ENCODE results near the gene VPS9D1.

The VPS9D1 gene

DNA sequence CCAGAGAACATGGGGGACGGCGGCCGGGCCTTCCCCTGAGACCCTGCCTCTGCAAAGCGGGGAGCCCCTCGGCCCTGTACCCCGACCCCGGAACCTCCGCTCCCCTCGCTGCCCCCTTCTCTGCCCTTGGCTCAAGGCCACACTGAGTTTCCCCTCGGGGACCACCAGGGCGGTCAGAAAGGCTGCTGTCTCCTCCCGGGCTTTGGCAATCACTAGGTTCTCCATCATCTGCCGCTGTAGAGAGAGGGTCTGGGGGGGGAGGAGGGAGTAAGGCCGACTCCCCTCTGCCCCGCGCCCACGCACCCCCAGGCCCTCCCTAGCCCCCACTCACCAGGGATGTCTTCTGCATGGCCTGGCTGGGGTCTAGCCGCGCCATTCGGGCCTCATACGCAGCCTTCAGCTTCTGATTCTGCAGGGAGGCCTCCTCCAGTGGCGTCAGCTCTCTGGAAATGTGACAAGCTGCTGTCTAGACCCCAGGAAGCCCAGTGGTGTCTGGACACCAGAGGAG, 8.4 kb downstream of the VPS9D1 start:
- TF ChIP-seq, protein P1, sequence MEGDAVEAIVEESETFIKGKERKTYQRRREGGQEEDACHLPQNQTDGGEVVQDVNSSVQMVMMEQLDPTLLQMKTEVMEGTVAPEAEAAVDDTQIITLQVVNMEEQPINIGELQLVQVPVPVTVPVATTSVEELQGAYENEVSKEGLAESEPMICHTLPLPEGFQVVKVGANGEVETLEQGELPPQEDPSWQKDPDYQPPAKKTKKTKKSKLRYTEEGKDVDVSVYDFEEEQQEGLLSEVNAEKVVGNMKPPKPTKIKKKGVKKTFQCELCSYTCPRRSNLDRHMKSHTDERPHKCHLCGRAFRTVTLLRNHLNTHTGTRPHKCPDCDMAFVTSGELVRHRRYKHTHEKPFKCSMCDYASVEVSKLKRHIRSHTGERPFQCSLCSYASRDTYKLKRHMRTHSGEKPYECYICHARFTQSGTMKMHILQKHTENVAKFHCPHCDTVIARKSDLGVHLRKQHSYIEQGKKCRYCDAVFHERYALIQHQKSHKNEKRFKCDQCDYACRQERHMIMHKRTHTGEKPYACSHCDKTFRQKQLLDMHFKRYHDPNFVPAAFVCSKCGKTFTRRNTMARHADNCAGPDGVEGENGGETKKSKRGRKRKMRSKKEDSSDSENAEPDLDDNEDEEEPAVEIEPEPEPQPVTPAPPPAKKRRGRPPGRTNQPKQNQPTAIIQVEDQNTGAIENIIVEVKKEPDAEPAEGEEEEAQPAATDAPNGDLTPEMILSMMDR (IDR thresholded peaks at IDR 0.05; ENCODE audit: low read length) = no peak
- TF ChIP-seq EZH2 (IDR thresholded peaks at IDR 0.05; ENCODE audit: borderline replicate concordance, low read length) = no peak
- H3K9ac ChIP-seq (ENCODE audit: low read length) = peak overlapping the region; percentile 98
- H2AFZ ChIP-seq (ENCODE audit: low read length) = no peak overlapping the region
- H3K4me3 ChIP-seq (ENCODE audit: low read depth, low read length, poor library complexity, severe bottlenecking) = peak overlapping the region; percentile 99
- H3K9me2 ChIP-seq (ENCODE audit: low read depth, low read length) = no peaks in the 10 kb centered on the region
- no peaks in the 10 kb centered on the region for H4K20me1 ChIP-seq (ENCODE audit: insufficient read depth, low read length)
- H3F3A ChIP-seq (ENCODE audit: insufficient read depth, low read length) = no peaks in the 10 kb centered on the region
- H3K9me3 ChIP-seq (ENCODE audit: low read length) = no peaks in the 10 kb centered on the region
- peak overlapping the region; percentile 87 for H3K4me2 ChIP-seq (ENCODE audit: low read length)
- peaks cover 30% of the 10 kb centered on the region for H3K36me3 ChIP-seq (ENCODE audit: insufficient read depth, low read length)
- no peak overlapping the region for H3K27ac ChIP-seq (ENCODE audit: low read depth, low read length, poor library complexity, severe bottlenecking)
- H3K27me3 ChIP-seq (ENCODE audit: insufficient read depth, low read length) = 0 out of 2 replicates have a peak, but pooled peaks cover 5% of the 10 kb centered on the region
- H3K79me2 ChIP-seq (ENCODE audit: insufficient read depth, low read length) = no peaks in the 10 kb centered on the region
- H3K4me1 ChIP-seq (ENCODE audit: insufficient read depth, low read length, severe bottlenecking) = peaks cover 8% of the 10 kb centered on the region

DNA sequence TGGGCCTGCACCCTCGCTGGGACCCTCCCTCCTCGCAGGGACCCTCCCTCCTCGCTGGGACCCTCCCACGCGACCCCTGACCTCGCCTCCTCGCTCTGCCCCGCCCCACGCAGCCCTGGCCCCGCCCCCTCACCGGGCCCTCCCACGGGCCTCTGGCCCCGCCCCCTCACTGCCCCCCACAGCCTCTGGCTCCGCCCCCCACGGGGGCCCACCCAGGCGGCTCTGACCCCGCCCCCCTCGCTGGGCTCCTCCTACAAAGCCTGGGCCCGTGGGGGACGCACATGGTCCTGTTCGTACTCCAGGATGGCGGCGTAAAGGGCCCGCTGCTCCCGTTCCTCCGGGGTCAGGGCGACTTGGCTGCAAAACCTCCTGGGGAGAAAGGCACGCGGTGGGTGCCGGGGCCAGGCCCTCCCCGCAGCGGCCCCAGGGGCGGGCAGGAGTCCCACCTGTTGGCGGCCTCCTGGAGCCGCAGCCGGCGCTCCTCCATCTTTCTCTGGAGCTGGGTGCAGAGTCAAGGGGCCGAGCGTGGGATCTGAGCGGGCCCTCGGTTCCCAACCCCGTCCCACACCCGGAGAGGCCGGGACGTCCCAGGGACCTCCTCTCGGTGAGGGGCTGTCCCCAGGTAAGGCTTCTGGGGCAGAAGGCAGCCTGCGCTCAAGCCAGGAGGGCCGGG, 9.0 kb downstream of the VPS9D1 start:
- H3K4me2 ChIP-seq (ENCODE audit: low read length) = peak overlapping the region; percentile 87
- H3K27me3 ChIP-seq (ENCODE audit: insufficient read depth, low read length) = 0 out of 2 replicates have a peak, but pooled peaks cover 5% of the 10 kb centered on the region
- no peak overlapping the region for H3K27ac ChIP-seq (ENCODE audit: low read depth, low read length, poor library complexity, severe bottlenecking)
- H2AFZ ChIP-seq (ENCODE audit: low read length) = no peak overlapping the region
- no peaks in the 10 kb centered on the region for H4K20me1 ChIP-seq (ENCODE audit: insufficient read depth, low read length)
- H3K9me2 ChIP-seq (ENCODE audit: low read depth, low read length) = no peaks in the 10 kb centered on the region
- H3K9me3 ChIP-seq (ENCODE audit: low read length) = no peaks in the 10 kb centered on the region
- no peaks in the 10 kb centered on the region for H3F3A ChIP-seq (ENCODE audit: insufficient read depth, low read length)
- no peak for TF ChIP-seq EZH2 (IDR thresholded peaks at IDR 0.05; ENCODE audit: borderline replicate concordance, low read length)
- TF ChIP-seq, protein P1 (IDR thresholded peaks at IDR 0.05; ENCODE audit: low read length) = no peak
- H3K9ac ChIP-seq (ENCODE audit: low read length) = peak overlapping the region; percentile 98
- H3K79me2 ChIP-seq (ENCODE audit: insufficient read depth, low read length) = no peaks in the 10 kb centered on the region
- H3K36me3 ChIP-seq (ENCODE audit: insufficient read depth, low read length) = peaks cover 26% of the 10 kb centered on the region
- peak overlapping the region; percentile 99 for H3K4me3 ChIP-seq (ENCODE audit: low read depth, low read length, poor library complexity, severe bottlenecking)
- H3K4me1 ChIP-seq (ENCODE audit: insufficient read depth, low read length, severe bottlenecking) = peaks cover 8% of the 10 kb centered on the region

DNA sequence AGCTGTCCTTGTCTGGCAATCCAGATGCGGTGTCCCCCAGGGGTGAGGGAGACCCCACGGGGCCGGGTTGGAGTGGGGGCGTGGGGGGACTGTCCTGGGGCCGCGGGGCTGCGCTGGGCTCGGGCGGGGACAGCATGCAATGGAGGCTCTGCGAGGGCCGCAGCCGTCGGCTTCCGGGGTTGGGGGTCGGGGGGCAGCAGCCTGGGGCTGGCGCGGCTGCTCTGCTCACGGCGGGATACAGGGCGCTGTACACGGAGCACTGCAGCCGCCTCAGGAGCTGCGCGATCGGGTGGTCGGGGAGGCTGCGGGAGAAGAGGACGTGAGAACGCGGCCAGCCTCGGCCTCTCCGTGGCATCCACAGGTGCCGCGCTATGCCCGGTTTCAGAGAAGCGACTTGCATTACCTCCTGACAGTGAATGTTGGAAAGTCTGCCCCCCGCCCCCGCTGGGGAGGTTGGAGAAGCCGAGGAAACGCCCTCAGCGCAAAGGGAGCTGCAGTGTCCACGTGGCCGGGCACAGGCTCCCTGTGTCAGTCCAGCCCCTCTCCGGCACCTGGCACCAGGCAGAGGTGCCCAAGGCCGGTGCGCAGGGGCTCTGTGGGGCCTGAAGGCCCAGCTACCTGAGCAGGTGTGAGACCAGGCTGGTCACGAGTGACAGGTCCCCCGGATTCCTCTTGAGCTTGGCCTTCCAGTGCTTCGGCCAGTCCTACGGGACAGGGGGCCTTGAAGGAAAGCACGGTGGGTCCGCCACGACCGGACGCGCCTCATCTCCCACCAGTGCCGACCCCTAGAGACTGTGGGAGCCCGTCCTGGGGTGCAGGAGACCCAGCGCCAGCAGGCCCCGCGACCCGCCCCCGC, 9.8 kb downstream of the VPS9D1 start:
- no peaks in the 10 kb centered on the region for H3F3A ChIP-seq (ENCODE audit: insufficient read depth, low read length)
- TF ChIP-seq, protein P1 (IDR thresholded peaks at IDR 0.05; ENCODE audit: low read length) = no peak
- no peak for TF ChIP-seq EZH2 (IDR thresholded peaks at IDR 0.05; ENCODE audit: borderline replicate concordance, low read length)
- no peak overlapping the region for H2AFZ ChIP-seq (ENCODE audit: low read length)
- H3K9ac ChIP-seq (ENCODE audit: low read length) = no peak overlapping the region
- 0 out of 2 replicates have a peak, but pooled peaks cover 5% of the 10 kb centered on the region for H3K27me3 ChIP-seq (ENCODE audit: insufficient read depth, low read length)
- H3K27ac ChIP-seq (ENCODE audit: low read depth, low read length, poor library complexity, severe bottlenecking) = no peak overlapping the region
- H3K9me3 ChIP-seq (ENCODE audit: low read length) = no peaks in the 10 kb centered on the region
- no peaks in the 10 kb centered on the region for H3K79me2 ChIP-seq (ENCODE audit: insufficient read depth, low read length)
- H3K4me3 ChIP-seq (ENCODE audit: low read depth, low read length, poor library complexity, severe bottlenecking) = no peak overlapping the region
- H3K36me3 ChIP-seq (ENCODE audit: insufficient read depth, low read length) = peaks cover 22% of the 10 kb centered on the region
- H3K4me1 ChIP-seq (ENCODE audit: insufficient read depth, low read length, severe bottlenecking) = peaks cover 14% of the 10 kb centered on the region
- H3K4me2 ChIP-seq (ENCODE audit: low read length) = no peak overlapping the region
- no peaks in the 10 kb centered on the region for H3K9me2 ChIP-seq (ENCODE audit: low read depth, low read length)
- H4K20me1 ChIP-seq (ENCODE audit: insufficient read depth, low read length) = no peaks in the 10 kb centered on the region

All from OCI-LY1 (cell line).